ENCODE measurements around the gene CACTIN. TPM values are rescaled to one million over a fixed set of nuclear protein-coding genes. Genes with fewer than 3 reads are reported as not detected.

Gene CACTIN
- total and polyA plus RNA-seq, 2 experiments from 2014 or later, result 6.9 to 29.1 TPM

- TF ChIP-seq EZH2phosphoT487 (IDR thresholded peaks at IDR 0.05; ENCODE audit: insufficient read depth, low read depth) (no peak), EZH2 (IDR thresholded peaks at IDR 0.05; ENCODE audit: insufficient read depth, poor library complexity, severe bottlenecking) (no peak)
- no peaks in the 10 kb centered on the region for H3K36me3 ChIP-seq (ENCODE audit: low read depth)
- no peak overlapping the region for H3K4me3 ChIP-seq
- H2AFZ ChIP-seq, result no peak overlapping the region
- no peaks in the 10 kb centered on the region for H4K20me1 ChIP-seq (ENCODE audit: insufficient read depth)
- no peaks in the 10 kb centered on the region for H3F3A ChIP-seq (ENCODE audit: insufficient read depth)
- no peaks in the 10 kb centered on the region for H3K79me2 ChIP-seq (ENCODE audit: insufficient read depth)
- H3K27me3 ChIP-seq (replicated peaks; ENCODE audit: insufficient read depth), result no peaks in the 10 kb centered on the region
- H3K27ac ChIP-seq, result no peak overlapping the region
- in situ Hi-C loops (cut with MboI), result no loop called here
- no peak overlapping the region for H3K9ac ChIP-seq
- H3K4me2 ChIP-seq (ENCODE audit: unreplicated experiment), result no peak overlapping the region
- H3K4me1 ChIP-seq (ENCODE audit: insufficient read depth), result no peaks in the 10 kb centered on the region
- no peaks in the 10 kb centered on the region for H3K9me2 ChIP-seq (ENCODE audit: insufficient read depth)
- H3K9me3 ChIP-seq (ENCODE audit: low read depth), result no peaks in the 10 kb centered on the region
- DNase-seq, result no peak
- 53 to 60% methylated on average over 11 of the region's 11 CpGs for WGBS, 2 experiments (ENCODE audit: low coverage in 1 of 2, low lambda C conversion rate in 2 of 2, missing lambda C conversion rate in 2 of 2)
Observed at GRCh38 chr19:3593156-3593555, 33.4 kb downstream of the CACTIN start.

- no peaks in the 10 kb centered on the region for H3K4me1 ChIP-seq (ENCODE audit: insufficient read depth)
- no peaks in the 10 kb centered on the region for H3K9me2 ChIP-seq (ENCODE audit: insufficient read depth)
- H3K36me3 ChIP-seq (ENCODE audit: low read depth), result no peaks in the 10 kb centered on the region
- H3K4me2 ChIP-seq (ENCODE audit: unreplicated experiment), result no peak overlapping the region
- H4K20me1 ChIP-seq (ENCODE audit: insufficient read depth), result no peaks in the 10 kb centered on the region
- no peak overlapping the region for H2AFZ ChIP-seq
- no peaks in the 10 kb centered on the region for H3F3A ChIP-seq (ENCODE audit: insufficient read depth)
- no peak for DNase-seq
- H3K27me3 ChIP-seq (replicated peaks; ENCODE audit: insufficient read depth), result no peaks in the 10 kb centered on the region
- H3K27ac ChIP-seq, result no peak overlapping the region
- no peak overlapping the region for H3K4me3 ChIP-seq
- H3K9ac ChIP-seq, result no peak overlapping the region
- H3K9me3 ChIP-seq (ENCODE audit: low read depth), result no peaks in the 10 kb centered on the region
- in situ Hi-C loops (cut with MboI), result no loop called here
- 44 to 50% methylated on average over 9 of the region's 9 CpGs for WGBS, 2 experiments (ENCODE audit: low coverage in 1 of 2, low lambda C conversion rate in 2 of 2, missing lambda C conversion rate in 2 of 2)
- no peak for TF ChIP-seq EZH2 (IDR thresholded peaks at IDR 0.05; ENCODE audit: insufficient read depth, poor library complexity, severe bottlenecking)
- TF ChIP-seq EZH2phosphoT487 (IDR thresholded peaks at IDR 0.05; ENCODE audit: insufficient read depth, low read depth), result no peak
- no peaks in the 10 kb centered on the region for H3K79me2 ChIP-seq (ENCODE audit: insufficient read depth)
Observed at GRCh38 chr19:3591876-3592613, 34.5 kb downstream of the CACTIN start.

- TF ChIP-seq EZH2phosphoT487 (IDR thresholded peaks at IDR 0.05; ENCODE audit: insufficient read depth, low read depth) (no peak), EZH2 (IDR thresholded peaks at IDR 0.05; ENCODE audit: insufficient read depth, poor library complexity, severe bottlenecking) (no peak)
- Histone ChIP-seq H3K9ac (no peak overlapping the region), H3K27ac (no peak overlapping the region), H3F3A (ENCODE audit: insufficient read depth) (no peaks in the 10 kb centered on the region), H3K4me2 (ENCODE audit: unreplicated experiment) (no peak overlapping the region), H3K27me3 (replicated peaks; ENCODE audit: insufficient read depth) (peaks cover 3% of the 10 kb centered on the region), H4K20me1 (ENCODE audit: insufficient read depth) (no peaks in the 10 kb centered on the region), H3K36me3 (ENCODE audit: low read depth) (no peaks in the 10 kb centered on the region), H3K9me3 (ENCODE audit: low read depth) (no peaks in the 10 kb centered on the region), H2AFZ (no peak overlapping the region), H3K9me2 (ENCODE audit: insufficient read depth) (no peaks in the 10 kb centered on the region), H3K79me2 (ENCODE audit: insufficient read depth) (no peaks in the 10 kb centered on the region), H3K4me1 (ENCODE audit: insufficient read depth) (no peaks in the 10 kb centered on the region), H3K4me3 (no peak overlapping the region)
- WGBS, 2 experiments (ENCODE audit: low coverage in 1 of 2, low lambda C conversion rate in 2 of 2, missing lambda C conversion rate in 2 of 2), result 76 to 81% methylated on average over 8 of the region's 8 CpGs
- in situ Hi-C loops (cut with MboI), result no loop called here
- DNase-seq, result no peak
Observed at GRCh38 chr19:3590991-3591659, 35.5 kb downstream of the CACTIN start.

GRCh38 chr19:3589949-3590348, 36.6 kb downstream of the CACTIN start:
- no peaks in the 10 kb centered on the region for H3F3A ChIP-seq (ENCODE audit: insufficient read depth)
- no peak overlapping the region for H2AFZ ChIP-seq
- H3K9me3 ChIP-seq (ENCODE audit: low read depth), result no peaks in the 10 kb centered on the region
- in situ Hi-C loops (cut with MboI), result no loop called here
- H3K79me2 ChIP-seq (ENCODE audit: insufficient read depth), result no peaks in the 10 kb centered on the region
- H3K4me3 ChIP-seq, result no peak overlapping the region
- H4K20me1 ChIP-seq (ENCODE audit: insufficient read depth), result no peaks in the 10 kb centered on the region
- 81 to 96% methylated on average over 5 to 22 of the region's 22 CpGs for WGBS, 2 experiments (ENCODE audit: low coverage in 1 of 2, low lambda C conversion rate in 2 of 2, missing lambda C conversion rate in 2 of 2)
- H3K36me3 ChIP-seq (ENCODE audit: low read depth), result no peaks in the 10 kb centered on the region
- no peak overlapping the region for H3K9ac ChIP-seq
- H3K4me2 ChIP-seq (ENCODE audit: unreplicated experiment), result no peak overlapping the region
- no peak for DNase-seq
- no peaks in the 10 kb centered on the region for H3K9me2 ChIP-seq (ENCODE audit: insufficient read depth)
- H3K27me3 ChIP-seq (replicated peaks; ENCODE audit: insufficient read depth), result peaks cover 8% of the 10 kb centered on the region
- no peaks in the 10 kb centered on the region for H3K4me1 ChIP-seq (ENCODE audit: insufficient read depth)
- TF ChIP-seq EZH2 (IDR thresholded peaks at IDR 0.05; ENCODE audit: insufficient read depth, poor library complexity, severe bottlenecking) (no peak), EZH2phosphoT487 (IDR thresholded peaks at IDR 0.05; ENCODE audit: insufficient read depth, low read depth) (no peak)
- no peak overlapping the region for H3K27ac ChIP-seq

All from GM23248 (cell line).